ENCODE measurements around the gene MOV10L1. TPM values are rescaled to one million over a fixed set of nuclear protein-coding genes. Genes with fewer than 3 reads are reported as not detected.

MOV10L1 gene
- total RNA-seq, 2 donors from 2014 or later = 0.43 to 0.56 TPM

DNA sequence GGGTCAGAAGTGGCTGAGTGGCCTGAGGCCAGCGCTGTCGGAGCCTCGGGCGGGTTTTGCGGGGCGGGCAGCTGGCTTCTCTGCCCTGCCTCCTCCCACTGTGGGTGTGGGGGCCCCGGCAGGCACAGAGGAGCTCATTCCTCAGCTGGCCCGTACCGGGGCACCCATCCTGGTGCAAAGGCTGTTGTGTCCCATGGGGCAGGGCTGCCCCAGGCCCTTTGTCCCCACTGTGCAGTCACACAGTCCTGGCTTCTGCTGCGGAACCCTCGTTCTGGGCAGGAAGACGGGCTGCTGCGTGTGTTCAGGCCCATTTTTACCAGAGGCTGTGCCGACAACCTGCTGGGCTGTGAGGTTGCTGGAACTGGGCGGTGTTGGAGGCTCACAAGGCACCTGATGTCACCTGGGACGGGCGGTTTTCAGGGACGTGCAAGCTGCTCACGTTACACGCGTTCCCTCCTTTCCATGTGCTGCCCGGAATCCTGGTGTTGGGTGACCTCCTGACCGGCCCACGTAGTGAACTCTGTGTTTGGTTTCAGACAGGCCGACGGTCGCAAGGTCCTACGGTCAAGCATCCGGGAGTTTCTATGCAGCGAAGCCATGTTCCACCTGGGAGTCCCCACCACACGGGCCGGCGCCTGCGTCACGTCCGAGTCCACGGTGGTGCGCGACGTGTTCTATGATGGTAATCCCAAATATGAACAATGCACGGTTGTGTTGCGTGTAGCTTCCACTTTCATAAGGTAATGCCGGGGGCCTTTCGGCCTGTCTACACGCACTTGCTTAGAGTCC, 116.2 kb downstream of the MOV10L1 start:
- no peak for DNase-seq (ENCODE audit: low spot score)
- intact Hi-C loops (cut with DNase I) = loop anchor here in 1 of 2 donors (5.0 kb wide), 1 partner anchor 59 kb away; no protein-coding TSS in a partner anchor

DNA sequence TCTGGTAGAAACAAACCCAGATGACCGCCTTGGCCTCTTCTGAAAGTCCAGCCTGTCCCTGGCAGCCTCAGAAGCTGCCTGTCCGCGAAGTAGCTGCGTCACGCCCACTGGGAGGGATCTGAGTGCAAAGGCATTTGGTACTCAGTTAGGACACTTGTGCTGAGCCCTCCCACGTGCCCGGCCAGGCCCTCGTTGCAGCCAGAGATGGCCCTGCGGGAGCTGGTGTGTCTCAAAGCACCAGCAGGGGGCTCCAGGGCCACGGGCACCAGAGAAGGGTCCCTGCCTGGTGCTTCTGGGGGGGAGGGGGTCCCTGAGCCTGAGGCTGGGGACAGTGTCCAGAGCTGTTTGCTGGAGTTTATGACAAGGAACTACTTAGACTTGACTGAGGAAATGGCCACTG, 116.8 kb downstream of the MOV10L1 start:
- DNase-seq (ENCODE audit: low spot score) = peak; percentile 93
- intact Hi-C loops (cut with DNase I) = loop anchor here in 1 of 2 donors (5.0 kb wide), 1 partner anchor 59 kb away; no protein-coding TSS in a partner anchor

DNA sequence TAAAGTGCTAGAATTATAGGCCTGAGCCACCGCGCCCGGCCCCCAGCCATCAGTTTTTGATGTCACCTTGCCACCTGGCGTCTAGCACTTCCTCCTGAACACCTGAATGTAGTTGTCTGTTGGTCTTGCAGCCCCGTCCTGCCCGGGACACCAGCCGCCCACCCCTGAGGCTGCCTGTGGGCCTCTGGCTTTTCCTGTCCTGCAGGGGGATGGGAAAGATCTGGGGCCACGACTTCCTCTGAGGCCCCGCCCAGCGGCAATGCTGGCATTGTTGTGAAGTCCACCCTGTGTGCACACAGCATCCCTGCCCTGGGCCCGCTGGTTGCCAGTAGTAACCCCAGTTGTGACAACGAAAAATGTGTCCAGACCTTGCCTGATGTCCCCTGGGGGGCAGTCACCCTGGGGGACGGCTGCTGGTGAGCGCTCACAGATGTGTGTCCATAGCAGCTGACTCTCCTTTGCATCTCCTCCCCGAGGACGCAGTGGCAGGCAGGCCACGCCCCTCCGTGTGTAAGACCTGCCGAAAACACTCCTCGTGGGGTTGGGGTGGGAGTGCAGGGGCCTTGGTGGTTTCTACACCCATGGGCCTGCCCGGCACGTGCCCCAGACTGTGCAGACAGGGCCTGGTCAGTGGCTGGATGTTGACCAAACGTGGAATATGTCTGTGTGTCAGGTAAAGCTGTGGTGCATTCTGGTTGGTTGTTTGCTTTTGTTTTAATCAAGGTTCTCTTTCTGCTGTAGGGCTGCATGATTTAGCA, 117.8 kb downstream of the MOV10L1 start:
- DNase-seq (ENCODE audit: low spot score) = no peak

DNA sequence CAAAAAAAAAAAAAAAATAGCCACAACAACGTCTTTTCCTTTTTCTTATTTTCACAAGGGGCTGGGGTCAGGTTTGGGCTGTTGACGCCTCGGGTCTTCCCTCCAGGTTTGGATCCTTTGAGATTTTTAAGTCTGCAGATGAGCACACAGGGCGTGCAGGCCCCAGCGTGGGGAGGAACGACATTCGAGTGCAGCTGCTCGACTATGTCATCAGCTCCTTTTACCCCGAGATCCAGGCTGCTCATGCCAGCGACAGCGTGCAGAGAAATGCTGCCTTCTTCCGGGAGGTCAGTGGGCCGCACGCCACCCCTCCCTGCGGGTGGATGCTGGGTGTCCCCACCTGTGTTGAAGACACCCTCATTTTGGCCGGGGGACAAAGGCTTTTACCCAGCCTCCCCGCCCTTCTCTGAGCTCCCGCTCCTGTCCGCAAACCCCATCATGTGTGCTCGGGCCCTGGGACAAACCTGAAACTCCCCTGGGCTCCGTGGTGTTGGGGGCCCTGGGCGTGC, 118.7 kb downstream of the MOV10L1 start:
- intact Hi-C loops (cut with DNase I) = loop anchor here in 1 of 2 donors (5.0 kb wide), 1 partner anchor 61 kb away; no protein-coding TSS in a partner anchor
- no peak for DNase-seq (ENCODE audit: low spot score)

More for the DNA sequence above, 117.8 kb downstream of the MOV10L1 start:
- intact Hi-C loops (cut with DNase I) = loop anchor here in 1 of 2 donors (5.0 kb wide), 1 partner anchor 60 kb away; no protein-coding TSS in a partner anchor

DNA sequence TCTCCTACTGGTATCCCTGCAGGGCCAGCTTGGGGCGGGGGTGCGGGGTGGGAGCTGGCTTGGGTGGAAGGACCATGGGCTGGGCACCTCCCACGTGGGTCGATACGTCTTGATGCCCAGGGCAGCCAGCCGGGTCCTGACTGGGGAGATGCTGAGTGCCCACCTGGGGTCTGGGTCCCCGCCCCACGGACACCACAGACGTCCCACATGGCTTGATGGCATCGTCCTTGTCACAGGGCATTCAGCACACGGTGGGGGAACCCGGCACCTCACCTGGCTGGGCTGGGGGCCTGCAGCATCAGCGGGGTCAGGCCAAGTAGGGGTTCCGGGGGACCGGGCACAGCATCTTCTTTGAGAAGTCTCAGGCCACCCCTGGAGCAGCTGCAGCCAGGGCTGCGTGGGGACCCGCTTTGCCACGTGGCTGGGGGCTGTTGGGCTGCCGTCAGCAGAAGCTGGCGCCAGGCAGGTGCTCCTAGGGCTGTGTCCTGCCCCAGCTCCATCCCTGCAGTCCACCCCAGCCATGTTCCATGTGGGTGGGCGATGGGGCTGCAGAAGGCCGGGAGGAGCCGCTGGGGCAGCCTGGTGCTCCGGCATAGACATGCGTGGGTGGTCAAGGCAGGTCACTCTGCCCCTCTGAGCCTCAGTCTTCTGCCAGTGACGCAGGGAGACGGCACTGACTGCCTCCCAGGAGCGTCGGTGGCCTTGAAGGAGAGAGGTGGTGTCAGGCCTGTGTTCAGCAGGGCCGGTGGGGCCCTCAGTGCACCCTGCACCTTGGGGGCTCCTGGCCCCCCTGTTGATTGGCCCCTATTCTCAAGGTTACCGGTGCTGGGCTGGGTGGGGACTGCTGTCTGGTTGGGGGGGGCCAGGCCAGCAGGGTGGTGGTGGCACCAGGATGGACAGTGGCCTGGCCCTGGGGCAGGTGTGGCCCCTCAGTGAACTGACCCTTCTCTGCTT, 119.4 kb downstream of the MOV10L1 start:
- intact Hi-C loops (cut with DNase I) = loop anchor here in 1 of 2 donors (5.0 kb wide), 1 partner anchor 62 kb away; no protein-coding TSS in a partner anchor
- DNase-seq (ENCODE audit: low spot score) = no peak

- intact Hi-C loops (cut with DNase I) = loop anchor here (2.0 to 10.0 kb wide), 3 partner anchors 63 to 425 kb away; no protein-coding TSS in a partner anchor
- DNase-seq (ENCODE audit: low spot score) = no peak
These were observed 120.1 kb downstream of the MOV10L1 start for GRCh38 chr22:50209893-50210292.

- DNase-seq (ENCODE audit: low spot score) = no peak
- intact Hi-C loops (cut with DNase I) = loop anchor here in 1 of 2 donors (2.0 to 10.0 kb wide), 2 partner anchors 64 to 426 kb away; no protein-coding TSS in a partner anchor
These were observed 120.8 kb downstream of the MOV10L1 start for GRCh38 chr22:50210378-50211139.

GRCh38 chr22:50211147-50211546, 121.3 kb downstream of the MOV10L1 start:
- DNase-seq (ENCODE audit: low spot score) = no peak
- intact Hi-C loops (cut with DNase I) = loop anchor here in 1 of 2 donors (2.0 to 10.0 kb wide), 2 partner anchors 64 to 426 kb away; no protein-coding TSS in a partner anchor

Other genes starting within 250 kb of the MOV10L1 start
- gene ZBED4, start 236.2 kb upstream of the MOV10L1 start, total RNA-seq = 1 to 10 TPM; 7.3 to 8.5 TPM
- 10 to 100 TPM in 1 of 2 donors, 1 to 10 TPM in 1; 8.9 to 11.7 TPM for gene ALG12, start 171.6 kb upstream of the MOV10L1 start, total RNA-seq
- gene CRELD2, start 171.4 kb upstream of the MOV10L1 start, total RNA-seq = 10 to 100 TPM; 27.5 to 45.4 TPM
- 10 to 100 TPM; 29.9 to 37.2 TPM for gene PIM3, start 129.2 kb upstream of the MOV10L1 start, total RNA-seq
- gene IL17REL, start 77.2 kb upstream of the MOV10L1 start, total RNA-seq = not detected
- gene TTLL8, start 31.7 kb upstream of the MOV10L1 start, total RNA-seq = not detected
- under 1 TPM; 0.19 to 0.28 TPM for gene MLC1, start 4.6 kb upstream of the MOV10L1 start, total RNA-seq
- gene PANX2, start 80.7 kb downstream of the MOV10L1 start, total RNA-seq = under 1 TPM; 0.19 to 0.23 TPM
- 10 to 100 TPM; 18.3 to 20.5 TPM for gene TRABD, start 95.9 kb downstream of the MOV10L1 start, total RNA-seq
- gene SELENOO, start 111.0 kb downstream of the MOV10L1 start, total RNA-seq = 10 to 100 TPM; 10.8 to 11.9 TPM
- 10 to 100 TPM; 20.6 to 23.4 TPM for gene TUBGCP6, start 155.0 kb downstream of the MOV10L1 start, total RNA-seq
- 10 to 100 TPM; 14.1 to 23.6 TPM for gene HDAC10, start 161.3 kb downstream of the MOV10L1 start, total RNA-seq
- gene MAPK12, start 171.7 kb downstream of the MOV10L1 start, total RNA-seq = 10 to 100 TPM; 10.4 to 13.2 TPM
- 10 to 100 TPM; 11.5 to 11.6 TPM for gene MAPK11, start 180.4 kb downstream of the MOV10L1 start, total RNA-seq
- 100 to 1,000 TPM; 108 to 125 TPM for gene PLXNB2, start 217.6 kb downstream of the MOV10L1 start, total RNA-seq
- 1 to 10 TPM; 2.1 to 2.5 TPM for gene DENND6B, start 237.0 kb downstream of the MOV10L1 start, total RNA-seq